SH-SY5Y (cell line): Measurements from ENCODE around the gene TMEM229B.

Experiments used
- GATA2 ChIP-seq: IDR thresholded peaks from 2 replicates; pipeline ENCODE4 v1.6.1; 2011; ENCODE audit warnings: mild to moderate bottlenecking, low read depth, low read length
- GATA3 ChIP-seq: IDR thresholded peaks from 2 replicates; pipeline ENCODE4 v1.6.1; 2011; ENCODE audit warnings: low read depth, mild to moderate bottlenecking, low read length, moderate library complexity

GRCh38 chr14:67505254-67505653 is 16.7 kb upstream of the TMEM229B start:
- TF ChIP-seq GATA2 = no peak
- no peak for TF ChIP-seq GATA3
